HG02973 (cell line): ENCODE data around the gene KRT6B.
"Not testable (repeated sequence)": the region's sequence is repeated elsewhere in the genome, so short reads cannot be mapped to it uniquely, and the experiment has no call there.

Experiments used
- ATAC-seq: cut with Tn5 transposase; IDR thresholded peaks from one replicate; pipeline ENCODE4 v1.9.1; 2021; ENCODE audit warnings: moderate library complexity; ENCODE audit not compliant: unreplicated experiment

The KRT6B gene

DNA sequence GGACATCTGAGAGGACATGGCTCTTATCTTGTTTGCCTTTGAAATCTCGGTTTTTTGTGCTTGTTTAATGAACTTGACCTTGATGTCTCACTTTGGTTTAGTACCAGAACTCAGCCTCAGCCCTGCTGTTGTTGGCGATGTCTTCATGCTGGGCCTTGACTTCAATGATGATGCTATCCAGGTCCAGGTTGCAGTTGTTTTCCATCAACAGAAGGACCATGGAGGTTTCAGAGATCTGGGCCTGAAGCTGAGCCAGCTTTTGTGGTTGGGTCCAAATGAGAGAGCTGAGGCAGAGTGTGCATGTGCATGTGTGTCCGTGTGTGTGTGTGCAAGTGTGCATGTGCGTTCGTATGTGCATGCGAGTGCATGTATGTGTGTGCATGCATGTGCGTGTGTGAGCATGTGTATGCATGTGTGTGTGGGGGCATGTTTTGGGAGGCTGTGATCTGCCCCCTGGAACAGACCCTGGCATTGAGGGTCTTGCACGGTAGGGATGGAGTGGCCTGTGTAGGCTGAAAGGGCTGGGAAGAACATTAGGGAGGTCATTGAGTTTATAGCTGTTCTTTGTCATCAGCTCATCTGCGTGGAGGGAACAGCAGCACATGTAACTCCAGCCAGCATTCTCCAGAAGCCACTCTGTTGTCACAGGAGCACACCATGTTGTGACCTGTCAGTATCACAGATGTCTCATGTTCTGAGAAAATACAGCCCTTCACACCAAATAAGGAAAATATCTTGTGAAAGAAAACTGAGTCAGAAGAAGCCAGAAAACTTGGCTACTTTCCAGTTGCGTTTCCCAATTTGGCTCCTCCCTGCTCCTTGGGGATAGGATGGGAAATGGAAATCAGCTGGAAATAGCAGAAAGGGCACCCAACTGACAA, 35.8 kb downstream of the KRT6B start:
- no peak for ATAC-seq

DNA sequence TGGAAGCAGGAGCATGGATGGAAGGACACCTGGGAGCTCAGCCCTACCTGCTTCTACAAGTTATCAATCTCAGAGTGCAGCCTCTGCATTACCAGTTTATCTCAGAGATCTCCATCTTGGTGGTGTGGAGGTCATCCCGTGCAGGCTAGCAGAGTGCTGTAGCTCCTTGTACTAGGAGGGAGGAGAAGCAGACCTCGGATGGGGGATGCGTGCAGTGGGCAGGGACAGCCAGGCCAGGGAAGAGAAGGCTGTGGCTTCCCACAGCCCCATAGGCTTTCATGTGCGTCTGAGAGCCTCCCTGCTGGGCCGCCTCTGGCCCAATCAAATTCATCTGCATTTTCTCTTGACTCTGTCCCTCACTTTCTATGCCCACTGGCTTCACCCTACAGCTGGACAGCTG, 37.0 kb downstream of the KRT6B start:
- ATAC-seq: no peak

DNA sequence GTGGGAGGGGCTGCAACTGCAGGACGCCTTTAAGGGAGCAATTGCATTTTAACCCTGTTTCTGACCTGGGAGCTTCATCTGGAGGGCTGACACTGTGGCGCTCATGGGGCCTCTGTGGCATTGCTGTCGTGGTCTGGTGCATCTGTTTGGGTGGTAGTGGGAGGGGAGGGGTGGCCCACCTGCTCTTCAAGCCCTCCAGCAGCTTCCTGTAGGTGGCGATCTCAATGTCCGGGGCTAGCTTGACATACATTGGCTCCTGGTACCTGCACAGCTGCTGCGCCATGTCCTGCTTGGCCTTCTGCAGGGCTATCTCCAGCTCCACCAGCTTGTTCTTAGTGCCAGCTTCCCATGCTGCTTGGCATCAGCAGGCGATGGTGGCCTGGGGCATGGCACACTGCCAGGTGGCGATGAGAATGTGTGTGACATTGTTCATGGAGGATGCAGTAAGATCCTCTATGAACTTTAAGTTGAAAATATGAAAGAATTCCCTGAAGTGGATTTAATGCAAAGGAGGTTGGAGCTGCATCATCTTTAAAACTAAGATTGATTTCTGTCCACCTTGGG, 38.1 kb downstream of the KRT6B start:
- no peak for ATAC-seq

DNA sequence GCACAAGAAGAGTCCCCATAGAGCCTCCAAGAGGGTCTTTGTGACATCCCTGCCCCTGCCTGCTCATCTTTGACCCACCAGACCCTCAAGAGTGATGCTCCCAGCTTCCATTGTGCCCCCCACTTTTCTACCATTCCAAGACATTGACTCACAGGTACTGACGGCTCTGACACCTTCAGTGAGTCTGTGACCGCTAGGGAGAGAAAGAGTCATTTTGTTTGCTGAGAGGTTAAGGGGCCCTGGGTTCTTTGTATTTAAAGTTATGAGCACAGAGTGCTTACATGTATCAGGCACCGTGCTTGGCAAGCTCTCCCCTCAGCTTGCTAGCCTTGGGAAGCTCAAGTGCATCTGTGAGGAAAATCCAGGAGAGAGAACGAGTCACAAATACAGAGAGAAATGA, 38.7 kb downstream of the KRT6B start:
- no peak for ATAC-seq

DNA sequence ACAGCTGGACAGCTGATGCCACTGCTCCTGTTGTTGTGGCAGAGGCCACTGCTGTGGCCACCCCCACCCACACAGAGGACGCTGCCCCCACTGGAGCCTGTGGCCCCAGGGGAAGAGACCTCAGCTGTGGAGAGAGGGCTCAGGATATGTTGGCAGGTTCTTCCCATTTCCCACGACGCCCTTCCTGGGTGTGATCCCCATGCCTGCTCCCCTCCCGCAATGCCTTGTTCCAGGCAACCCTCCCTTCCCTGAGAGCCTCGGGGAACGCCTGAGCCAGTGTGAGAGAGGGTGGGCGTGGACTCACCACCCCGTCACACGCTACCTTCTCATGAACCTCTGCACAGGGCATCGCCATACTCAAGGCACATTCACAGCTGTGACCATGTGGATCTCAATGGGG, 40.1 kb downstream of the KRT6B start:
- ATAC-seq: no peak

DNA sequence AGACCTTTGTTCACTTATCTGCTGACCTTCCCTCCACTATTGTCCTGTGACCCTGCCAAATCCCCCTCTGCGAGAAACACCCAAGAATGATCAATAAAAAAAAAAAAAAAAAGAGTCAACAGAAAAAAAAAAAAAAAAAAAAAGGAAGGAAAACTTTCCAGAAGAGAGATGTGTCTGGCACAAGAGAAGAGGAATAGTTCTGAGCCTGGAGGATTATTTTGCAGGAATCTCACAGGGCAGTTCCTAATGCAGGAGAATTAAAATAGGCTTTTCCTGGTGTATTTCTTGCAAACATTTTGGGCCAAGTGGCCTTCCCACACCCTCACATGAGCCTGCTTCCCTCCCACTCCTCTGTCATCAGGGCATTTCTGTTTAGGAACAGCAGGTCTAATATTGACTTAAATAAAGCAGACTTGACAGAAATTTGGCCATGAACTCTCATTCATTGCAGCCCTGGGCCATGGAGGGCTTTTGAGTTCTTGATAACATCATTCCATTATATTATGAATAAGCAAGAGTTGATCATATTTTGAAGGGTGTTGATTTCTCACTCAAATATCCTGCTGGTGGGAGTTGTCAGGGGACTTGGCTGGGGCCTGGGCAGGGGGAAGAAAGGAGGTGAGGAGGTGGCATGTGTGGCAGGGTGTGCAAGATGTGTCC, 41.2 kb downstream of the KRT6B start:
- not testable (repeated sequence) for ATAC-seq

DNA sequence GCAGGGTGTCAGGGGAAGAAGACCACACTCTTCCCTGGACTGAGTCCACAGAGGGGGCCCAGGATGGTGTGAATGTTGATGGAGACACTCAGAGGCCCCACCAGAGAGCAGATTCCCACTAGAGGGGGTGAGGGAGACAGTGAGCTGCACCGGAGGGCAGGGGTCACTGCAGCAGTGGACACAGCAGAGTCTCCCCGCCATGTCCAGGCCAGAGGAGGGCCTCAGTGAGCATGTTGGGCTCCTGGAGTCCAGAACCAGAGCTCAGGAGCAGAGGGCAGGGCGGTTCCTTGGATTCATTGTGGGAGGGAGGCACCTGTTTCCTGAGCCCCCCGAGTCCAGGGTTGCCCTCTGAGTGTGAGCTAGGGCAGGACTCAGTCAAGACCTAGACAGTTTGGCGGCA, 44.0 kb downstream of the KRT6B start:
- ATAC-seq: no peak

DNA sequence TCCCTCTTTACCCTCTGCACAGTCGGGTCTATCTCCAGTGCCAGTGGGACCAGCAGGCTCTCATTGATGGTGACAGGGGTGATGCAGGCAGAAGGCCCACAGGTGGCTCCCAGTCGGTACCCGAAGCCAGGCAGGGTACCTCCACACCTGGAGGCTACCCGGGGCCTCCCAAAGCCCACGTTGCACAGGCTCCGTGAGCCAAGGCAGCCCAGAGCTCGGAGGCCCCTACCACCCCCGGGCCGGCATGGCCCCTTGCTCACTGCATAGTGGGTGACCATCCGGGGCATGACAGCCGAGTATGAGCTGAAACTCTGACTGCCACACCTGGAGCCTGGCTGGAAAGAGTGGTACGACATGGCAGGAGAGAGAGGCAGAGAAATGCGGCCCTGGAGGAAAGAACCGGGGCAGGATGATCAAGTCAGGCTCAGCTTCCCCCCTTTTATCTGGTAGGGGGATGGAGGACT, 46.0 kb downstream of the KRT6B start, which contains the start of gene KRT82:
TSS of gene KRT82 (minus strand) at position 414 of the 464 bp plus-strand sequence. CDS start at position 356, 58 bp downstream.
- ATAC-seq: no peak

DNA sequence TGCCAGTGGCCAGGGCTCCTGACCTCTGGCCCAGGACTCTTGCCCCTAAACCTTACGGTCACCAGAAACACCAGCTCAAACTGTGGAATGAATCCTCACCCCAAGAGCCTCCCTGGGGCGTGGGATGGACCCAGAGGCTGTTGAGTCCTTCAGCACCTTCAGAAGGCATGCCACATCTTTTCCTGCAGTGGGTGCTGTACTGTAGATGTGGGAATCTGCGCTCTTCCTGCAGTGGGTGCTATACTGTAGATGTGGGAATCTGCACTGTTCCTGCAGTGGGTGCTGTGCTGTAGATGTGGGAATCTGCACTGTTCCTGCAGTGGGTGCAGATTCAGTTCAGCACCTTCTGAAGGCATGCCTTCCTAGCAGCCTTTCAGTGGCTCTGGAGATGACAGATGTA, 47.0 kb downstream of the KRT6B start:
- no peak for ATAC-seq

DNA sequence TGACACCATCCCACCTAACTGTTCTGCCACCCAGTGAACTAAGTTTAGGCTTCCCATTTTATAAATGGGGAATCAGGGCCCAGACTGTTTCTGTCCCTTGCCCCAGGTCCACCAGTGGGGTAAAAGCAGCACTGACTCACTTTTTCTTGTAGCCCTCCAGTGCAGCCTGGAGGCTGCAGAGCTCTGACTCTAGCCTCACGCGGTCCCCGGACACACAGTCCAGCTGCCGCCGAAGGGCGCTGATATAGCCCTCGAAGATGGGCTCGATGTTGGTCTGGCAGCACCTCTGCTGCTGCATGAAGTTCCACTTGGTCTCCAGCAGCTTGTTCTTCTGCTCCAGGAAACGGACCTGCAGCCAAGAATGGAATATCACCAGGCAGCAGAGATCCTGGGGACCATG, 48.4 kb downstream of the KRT6B start:
- ATAC-seq: no peak

DNA sequence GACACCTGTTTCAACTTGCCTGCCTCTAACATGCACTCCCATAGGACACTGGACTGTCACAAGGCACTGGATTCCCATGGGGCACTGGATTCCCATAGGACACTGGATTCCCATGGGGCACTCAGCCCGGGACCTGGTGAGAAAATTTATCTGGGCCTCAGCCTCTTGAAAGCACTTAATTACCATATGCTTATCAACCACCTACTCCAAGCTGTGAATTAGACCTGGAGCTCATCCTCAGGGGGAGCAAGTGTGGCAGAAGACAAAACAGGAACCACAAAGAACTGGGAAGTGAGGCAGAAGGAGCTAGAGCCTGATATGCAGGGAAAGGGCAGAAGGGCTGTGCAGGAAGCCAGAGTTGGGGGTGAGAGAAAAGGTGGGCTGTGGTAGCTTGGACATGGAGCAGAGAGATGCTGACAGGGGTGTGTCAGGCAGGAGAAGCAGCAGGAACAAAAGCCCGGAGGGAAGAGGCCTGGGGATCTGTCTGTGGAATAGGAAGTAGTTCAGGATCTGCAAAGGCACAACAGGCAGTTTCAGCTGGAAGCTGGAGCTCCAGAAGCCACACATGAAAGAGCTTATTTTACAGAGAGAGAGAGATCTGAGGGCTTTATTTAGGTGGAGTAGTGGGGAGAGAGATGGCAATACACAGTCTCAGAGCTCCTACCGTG, 48.9 kb downstream of the KRT6B start:
- ATAC-seq: no peak

DNA sequence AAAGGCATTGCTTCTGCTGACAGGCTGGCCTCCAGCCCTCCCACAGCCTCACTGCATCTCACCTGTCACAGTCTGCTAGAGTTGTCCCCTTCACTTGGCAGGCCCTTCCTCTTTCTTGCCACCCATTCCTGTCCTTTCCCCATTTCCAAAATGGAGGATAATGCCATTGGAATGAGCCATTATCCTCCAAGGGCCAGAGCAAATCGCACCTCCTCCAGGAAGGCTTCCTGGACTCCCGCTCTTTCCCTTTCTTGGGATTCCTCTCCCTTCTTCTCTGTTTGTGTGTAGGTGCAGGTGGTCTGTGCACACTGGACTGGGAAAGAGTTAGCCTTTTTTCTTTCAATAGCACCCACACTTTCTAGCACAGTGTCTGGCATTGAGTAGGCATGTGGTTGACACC, 49.6 kb downstream of the KRT6B start:
- no peak for ATAC-seq

DNA sequence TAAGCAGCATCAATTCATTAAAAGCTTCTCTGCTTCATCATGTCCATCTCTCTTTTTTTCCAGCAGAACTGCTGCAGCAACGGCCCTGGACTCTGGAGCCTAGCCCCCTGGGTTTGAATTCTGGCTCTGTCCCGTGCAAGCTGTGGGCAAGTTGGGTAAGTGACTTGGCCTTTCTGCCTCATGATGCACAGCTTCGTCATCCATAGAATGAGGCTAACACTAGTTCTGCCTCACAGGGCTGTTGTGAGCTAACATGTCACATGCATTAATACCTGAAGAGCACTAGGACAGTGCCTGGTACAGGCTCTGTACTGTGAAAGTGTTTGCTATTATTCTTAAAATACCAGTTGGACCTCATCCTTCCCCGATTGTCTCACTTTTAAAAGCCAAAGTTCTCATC, 50.0 kb downstream of the KRT6B start:
- ATAC-seq: no peak

DNA sequence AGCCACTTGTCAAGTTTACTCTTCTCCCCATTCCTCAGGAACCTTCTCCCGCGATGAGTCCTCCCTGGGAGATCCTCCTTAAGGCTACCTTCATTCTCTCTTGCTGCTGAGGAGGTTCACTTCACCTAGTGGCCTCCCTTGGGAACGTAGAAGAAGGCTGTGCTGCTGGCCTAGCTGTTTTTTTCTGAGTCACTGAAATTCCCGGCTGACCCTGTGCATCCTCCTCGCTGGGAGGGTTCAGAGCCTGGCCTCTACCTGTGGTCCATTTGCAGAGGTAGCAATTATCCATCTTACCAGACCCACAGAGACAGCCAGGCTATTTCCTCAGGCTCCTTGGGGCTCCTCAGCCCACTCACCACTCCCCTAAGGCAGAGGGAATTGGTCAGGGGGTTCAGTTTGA, 50.4 kb downstream of the KRT6B start:
- ATAC-seq: no peak

DNA sequence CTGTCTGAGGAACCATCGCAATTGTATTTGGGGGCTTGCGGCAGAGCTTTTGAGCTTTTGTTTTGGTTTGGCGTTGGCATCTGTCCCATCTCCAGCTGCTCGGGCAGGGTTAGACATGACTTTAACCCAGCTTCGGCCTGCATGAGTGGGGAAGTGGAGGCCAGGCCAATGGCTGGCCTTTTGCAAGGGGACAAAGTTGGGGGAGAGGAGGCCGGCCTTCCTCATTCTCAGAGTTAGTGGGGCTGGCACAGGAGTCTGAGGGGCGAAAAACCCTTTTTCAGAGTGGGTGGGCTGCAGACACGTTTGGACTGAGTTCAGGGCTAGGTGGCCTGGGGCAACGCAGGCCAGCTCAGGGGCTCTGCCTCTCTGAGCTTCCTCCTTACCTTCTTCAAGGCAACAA, 51.0 kb downstream of the KRT6B start:
- no peak for ATAC-seq

DNA sequence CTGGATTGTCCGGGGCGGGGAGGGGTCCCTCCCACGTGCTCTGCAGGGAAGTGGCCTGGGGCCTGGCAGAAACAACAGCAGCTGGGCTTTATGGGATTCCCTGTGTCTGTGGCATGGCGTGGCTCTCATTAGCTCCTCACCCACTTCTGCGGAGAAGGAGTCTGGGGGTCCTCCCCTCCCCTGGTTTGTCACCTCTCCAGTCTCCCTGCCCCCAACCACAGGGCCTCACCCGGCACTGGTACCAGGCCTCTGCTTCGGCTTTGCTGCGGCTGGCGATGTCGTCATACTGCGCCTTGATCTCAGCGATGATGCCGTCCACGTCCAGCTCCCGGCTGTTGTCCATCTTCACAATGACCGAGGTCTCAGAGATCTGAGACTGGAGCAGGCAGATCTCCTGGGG, 52.2 kb downstream of the KRT6B start:
- ATAC-seq: no peak

DNA sequence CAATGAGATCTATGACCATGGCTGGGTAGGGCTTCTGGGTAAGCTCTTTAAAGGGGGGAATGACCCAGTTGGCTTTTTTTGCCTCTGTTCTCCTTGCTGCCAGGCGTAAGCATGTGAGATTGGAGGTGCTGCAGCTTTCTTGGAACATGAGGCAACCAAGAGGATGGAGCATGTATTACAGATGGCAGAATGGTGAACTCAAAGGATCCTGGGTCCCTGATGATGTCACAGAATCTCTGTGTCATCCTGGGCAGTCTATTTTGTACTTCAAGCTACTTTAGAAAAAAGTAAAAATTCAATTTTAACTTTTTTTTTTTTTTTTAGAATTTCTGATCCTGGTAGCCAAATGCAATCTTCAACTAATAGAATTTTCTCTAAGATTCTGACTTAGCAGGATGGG, 53.8 kb downstream of the KRT6B start:
- no peak for ATAC-seq

DNA sequence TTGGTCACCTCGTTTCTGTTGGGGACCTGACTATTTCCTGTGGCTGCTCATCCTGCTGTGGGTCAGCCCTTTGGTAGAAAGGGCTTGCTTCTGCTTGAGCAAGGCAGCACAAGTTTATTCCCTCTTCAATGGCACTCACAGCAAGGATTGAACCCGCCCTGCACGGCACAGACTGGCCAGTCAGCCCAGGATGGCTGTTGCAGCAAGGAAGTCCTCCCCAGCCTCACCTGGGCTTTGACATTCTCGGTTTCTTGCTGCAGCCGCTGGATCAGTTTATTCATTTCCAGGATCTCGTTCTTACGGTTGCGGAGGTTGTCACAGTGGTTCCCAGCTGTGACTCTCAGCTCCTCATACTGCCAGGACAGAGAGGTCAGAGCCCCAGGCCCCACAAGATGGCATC, 55.3 kb downstream of the KRT6B start:
- ATAC-seq: no peak
